ENCODE measurements around the gene SLC4A1. TPM values are rescaled to one million over a fixed set of nuclear protein-coding genes. Genes with fewer than 3 reads are reported as not detected.

The SLC4A1 gene
- total RNA-seq, 1 experiment from 2014 or later = not detected

DNA sequence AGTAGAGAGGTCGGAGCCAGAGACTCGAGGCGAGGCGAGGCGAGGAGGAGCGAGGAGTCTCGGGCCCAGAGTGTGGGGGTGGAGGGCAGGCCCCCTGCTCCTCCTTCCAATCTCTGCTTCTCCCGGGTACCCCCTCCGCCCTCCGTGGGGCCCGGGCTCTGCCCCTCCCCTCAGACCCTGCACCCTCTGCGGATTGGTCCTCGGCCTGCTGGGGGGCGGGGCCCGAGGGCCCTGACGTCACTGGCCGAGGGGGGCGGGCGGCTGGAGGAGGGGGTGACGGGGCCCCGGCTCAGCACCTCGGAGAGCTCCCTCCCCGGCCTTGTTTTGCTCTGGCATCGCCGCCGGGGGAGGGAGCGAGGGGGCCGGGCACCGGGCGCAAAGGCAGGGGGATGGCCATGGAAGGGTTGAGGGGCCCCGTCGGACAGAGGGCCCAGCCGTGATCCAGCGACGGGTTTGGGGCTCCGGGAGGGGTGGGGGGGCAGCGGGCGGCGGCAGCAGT lies 40.4 kb upstream of the SLC4A1 start, which contains the start of gene RUNDC3A (continued):
- TF ChIP-seq, protein P1, sequence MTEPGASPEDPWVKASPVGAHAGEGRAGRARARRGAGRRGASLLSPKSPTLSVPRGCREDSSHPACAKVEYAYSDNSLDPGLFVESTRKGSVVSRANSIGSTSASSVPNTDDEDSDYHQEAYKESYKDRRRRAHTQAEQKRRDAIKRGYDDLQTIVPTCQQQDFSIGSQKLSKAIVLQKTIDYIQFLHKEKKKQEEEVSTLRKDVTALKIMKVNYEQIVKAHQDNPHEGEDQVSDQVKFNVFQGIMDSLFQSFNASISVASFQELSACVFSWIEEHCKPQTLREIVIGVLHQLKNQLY (CRISPR knock-in tag; IDR thresholded peaks at IDR 0.05) = no peak
- no peak for TF ChIP-seq SMAD3 (CRISPR knock-in tag; IDR thresholded peaks at IDR 0.05; ENCODE audit: borderline replicate concordance)
- peak; percentile 89 for TF ChIP-seq SP1 (CRISPR knock-in tag; conservative IDR thresholded peaks at IDR 0.05)
- TF ChIP-seq, protein P2, sequence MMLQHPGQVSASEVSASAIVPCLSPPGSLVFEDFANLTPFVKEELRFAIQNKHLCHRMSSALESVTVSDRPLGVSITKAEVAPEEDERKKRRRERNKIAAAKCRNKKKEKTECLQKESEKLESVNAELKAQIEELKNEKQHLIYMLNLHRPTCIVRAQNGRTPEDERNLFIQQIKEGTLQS (CRISPR knock-in tag; conservative IDR thresholded peaks at IDR 0.05) = no peak
- peak; percentile 62; the same call in 1 of the 2 replicates for TF ChIP-seq ZNF263 (CRISPR knock-in tag; IDR thresholded peaks at IDR 0.05; ENCODE audit: low read depth)
- no peak for TF ChIP-seq HMGA2 (CRISPR knock-in tag; IDR thresholded peaks at IDR 0.05)

DNA sequence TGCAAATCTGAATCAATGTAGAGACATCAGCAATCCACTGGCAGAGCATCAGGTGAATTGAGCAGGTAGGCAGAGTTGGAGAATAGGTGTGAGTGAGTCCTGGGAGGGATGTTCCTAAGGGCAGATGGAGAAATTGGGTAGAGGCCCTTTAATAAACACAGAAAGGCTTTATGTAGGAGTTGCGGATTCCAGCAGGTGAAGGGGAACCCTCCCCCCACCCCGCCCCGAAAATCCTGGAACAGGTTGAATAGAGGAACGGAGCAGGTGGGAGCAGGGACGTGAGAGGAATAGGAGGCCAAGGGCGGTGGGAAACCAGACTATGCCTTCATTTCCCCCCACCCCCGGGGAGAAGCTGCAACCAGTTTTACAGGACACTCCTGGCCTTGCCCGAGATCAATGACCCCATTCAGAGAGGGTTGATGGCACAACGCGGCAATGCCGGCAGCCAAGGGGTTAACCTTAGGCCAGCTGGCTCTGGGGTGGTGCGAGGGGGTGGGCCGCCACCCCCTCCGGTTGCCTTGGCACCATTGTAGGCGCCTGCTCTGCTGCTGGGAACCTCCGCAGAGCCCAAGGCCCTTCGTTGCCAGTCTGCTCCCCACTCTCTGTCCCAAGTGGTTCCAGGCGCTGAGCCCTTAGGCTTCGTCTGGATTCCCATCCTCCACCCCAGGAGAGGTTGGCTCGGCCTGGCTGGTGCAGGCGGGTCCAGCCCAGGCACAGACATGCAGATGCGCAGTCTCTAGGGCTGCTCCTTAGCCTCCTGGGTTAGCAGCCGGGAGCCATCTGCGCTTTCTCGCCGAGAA lies 39.7 kb upstream of the SLC4A1 start:
- peaks cover 3% of the 10 kb centered on the region for H3K27me3 Mint-ChIP-seq (ENCODE audit: low read depth)
- ChIA-PET CTCF (interaction anchor here (0.9 to 2.5 kb wide), 15 partner anchors 9 to 249 kb away, joined by 3 to 20 read pairs (median 6); partner anchors contain the start of genes FAM171A2, FZD2, GRN and SLC25A39), POLR2A (interaction anchor here (0.6 to 1.0 kb wide), 6 partner anchors 9 to 86 kb away, joined by 3 to 6 read pairs (median 3); no protein-coding TSS in a partner anchor)
- ATAC-seq (peak; percentile 75), DNase-seq (ENCODE audit: low spot score) (peak; percentile 76)
- peak overlapping the region; percentile 10; the same call in 1 of the 2 replicates for H3K27ac Mint-ChIP-seq
- peaks cover 4% of the 10 kb centered on the region; the same call in 1 of the 2 replicates for H3K36me3 Mint-ChIP-seq
- peaks cover 35% of the 10 kb centered on the region for H3K4me1 Mint-ChIP-seq
- peak overlapping the region; percentile 69 for H3K4me3 Mint-ChIP-seq
- H3K9me3 Mint-ChIP-seq = no peaks in the 10 kb centered on the region
- TF ChIP-seq JUN (CRISPR knock-in tag; IDR thresholded peaks at IDR 0.05) (no peak), SP1 (CRISPR knock-in tag; conservative IDR thresholded peaks at IDR 0.05) (peak; percentile 56), RORB (CRISPR knock-in tag; IDR thresholded peaks at IDR 0.05) (no peak), NR3C1 (CRISPR knock-in tag; conservative IDR thresholded peaks at IDR 0.05; ENCODE audit: low read depth) (no peak), KAT7 (CRISPR knock-in tag; IDR thresholded peaks at IDR 0.05; ENCODE audit: borderline replicate concordance) (peak; percentile 72; the same call in 1 of the 2 replicates), ETV6 (CRISPR knock-in tag; IDR thresholded peaks at IDR 0.05) (0 out of 2 replicates have a peak, but pooled peaks have one; percentile 9), FOXK1 (CRISPR knock-in tag; IDR thresholded peaks at IDR 0.05) (0 out of 2 replicates have a peak, but pooled peaks have one; percentile 15), ESRRA (CRISPR knock-in tag; IDR thresholded peaks at IDR 0.05; ENCODE audit: borderline replicate concordance) (0 out of 2 replicates have a peak, but pooled peaks have one; percentile 52), TEAD1 (CRISPR knock-in tag; IDR thresholded peaks at IDR 0.05) (no peak)
- TF ChIP-seq, protein P3, sequence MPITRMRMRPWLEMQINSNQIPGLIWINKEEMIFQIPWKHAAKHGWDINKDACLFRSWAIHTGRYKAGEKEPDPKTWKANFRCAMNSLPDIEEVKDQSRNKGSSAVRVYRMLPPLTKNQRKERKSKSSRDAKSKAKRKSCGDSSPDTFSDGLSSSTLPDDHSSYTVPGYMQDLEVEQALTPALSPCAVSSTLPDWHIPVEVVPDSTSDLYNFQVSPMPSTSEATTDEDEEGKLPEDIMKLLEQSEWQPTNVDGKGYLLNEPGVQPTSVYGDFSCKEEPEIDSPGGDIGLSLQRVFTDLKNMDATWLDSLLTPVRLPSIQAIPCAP (CRISPR knock-in tag; IDR thresholded peaks at IDR 0.05) = 0 out of 2 replicates have a peak, but pooled peaks have one; percentile 6
- TF ChIP-seq, protein P4, sequence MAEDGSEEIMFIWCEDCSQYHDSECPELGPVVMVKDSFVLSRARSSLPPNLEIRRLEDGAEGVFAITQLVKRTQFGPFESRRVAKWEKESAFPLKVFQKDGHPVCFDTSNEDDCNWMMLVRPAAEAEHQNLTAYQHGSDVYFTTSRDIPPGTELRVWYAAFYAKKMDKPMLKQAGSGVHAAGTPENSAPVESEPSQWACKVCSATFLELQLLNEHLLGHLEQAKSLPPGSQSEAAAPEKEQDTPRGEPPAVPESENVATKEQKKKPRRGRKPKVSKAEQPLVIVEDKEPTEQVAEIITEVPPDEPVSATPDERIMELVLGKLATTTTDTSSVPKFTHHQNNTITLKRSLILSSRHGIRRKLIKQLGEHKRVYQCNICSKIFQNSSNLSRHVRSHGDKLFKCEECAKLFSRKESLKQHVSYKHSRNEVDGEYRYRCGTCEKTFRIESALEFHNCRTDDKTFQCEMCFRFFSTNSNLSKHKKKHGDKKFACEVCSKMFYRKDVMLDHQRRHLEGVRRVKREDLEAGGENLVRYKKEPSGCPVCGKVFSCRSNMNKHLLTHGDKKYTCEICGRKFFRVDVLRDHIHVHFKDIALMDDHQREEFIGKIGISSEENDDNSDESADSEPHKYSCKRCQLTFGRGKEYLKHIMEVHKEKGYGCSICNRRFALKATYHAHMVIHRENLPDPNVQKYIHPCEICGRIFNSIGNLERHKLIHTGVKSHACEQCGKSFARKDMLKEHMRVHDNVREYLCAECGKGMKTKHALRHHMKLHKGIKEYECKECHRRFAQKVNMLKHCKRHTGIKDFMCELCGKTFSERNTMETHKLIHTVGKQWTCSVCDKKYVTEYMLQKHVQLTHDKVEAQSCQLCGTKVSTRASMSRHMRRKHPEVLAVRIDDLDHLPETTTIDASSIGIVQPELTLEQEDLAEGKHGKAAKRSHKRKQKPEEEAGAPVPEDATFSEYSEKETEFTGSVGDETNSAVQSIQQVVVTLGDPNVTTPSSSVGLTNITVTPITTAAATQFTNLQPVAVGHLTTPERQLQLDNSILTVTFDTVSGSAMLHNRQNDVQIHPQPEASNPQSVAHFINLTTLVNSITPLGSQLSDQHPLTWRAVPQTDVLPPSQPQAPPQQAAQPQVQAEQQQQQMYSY (CRISPR knock-in tag; IDR thresholded peaks at IDR 0.05) = peak; percentile 66
- TF ChIP-seq, protein P5, sequence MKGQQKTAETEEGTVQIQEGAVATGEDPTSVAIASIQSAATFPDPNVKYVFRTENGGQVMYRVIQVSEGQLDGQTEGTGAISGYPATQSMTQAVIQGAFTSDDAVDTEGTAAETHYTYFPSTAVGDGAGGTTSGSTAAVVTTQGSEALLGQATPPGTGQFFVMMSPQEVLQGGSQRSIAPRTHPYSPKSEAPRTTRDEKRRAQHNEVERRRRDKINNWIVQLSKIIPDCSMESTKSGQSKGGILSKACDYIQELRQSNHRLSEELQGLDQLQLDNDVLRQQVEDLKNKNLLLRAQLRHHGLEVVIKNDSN (CRISPR knock-in tag; IDR thresholded peaks at IDR 0.05) = no peak
- TF ChIP-seq, protein P6, sequence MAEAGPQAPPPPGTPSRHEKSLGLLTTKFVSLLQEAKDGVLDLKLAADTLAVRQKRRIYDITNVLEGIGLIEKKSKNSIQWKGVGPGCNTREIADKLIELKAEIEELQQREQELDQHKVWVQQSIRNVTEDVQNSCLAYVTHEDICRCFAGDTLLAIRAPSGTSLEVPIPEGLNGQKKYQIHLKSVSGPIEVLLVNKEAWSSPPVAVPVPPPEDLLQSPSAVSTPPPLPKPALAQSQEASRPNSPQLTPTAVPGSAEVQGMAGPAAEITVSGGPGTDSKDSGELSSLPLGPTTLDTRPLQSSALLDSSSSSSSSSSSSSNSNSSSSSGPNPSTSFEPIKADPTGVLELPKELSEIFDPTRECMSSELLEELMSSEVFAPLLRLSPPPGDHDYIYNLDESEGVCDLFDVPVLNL (CRISPR knock-in tag; IDR thresholded peaks at IDR 0.05; ENCODE audit: borderline replicate concordance, low read depth) = 0 out of 2 replicates have a peak, but pooled peaks have one; percentile 24
- TF ChIP-seq, protein P7, sequence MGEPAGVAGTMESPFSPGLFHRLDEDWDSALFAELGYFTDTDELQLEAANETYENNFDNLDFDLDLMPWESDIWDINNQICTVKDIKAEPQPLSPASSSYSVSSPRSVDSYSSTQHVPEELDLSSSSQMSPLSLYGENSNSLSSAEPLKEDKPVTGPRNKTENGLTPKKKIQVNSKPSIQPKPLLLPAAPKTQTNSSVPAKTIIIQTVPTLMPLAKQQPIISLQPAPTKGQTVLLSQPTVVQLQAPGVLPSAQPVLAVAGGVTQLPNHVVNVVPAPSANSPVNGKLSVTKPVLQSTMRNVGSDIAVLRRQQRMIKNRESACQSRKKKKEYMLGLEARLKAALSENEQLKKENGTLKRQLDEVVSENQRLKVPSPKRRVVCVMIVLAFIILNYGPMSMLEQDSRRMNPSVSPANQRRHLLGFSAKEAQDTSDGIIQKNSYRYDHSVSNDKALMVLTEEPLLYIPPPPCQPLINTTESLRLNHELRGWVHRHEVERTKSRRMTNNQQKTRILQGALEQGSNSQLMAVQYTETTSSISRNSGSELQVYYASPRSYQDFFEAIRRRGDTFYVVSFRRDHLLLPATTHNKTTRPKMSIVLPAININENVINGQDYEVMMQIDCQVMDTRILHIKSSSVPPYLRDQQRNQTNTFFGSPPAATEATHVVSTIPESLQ (CRISPR knock-in tag; IDR thresholded peaks at IDR 0.05) = no peak
- TF ChIP-seq, protein P8, sequence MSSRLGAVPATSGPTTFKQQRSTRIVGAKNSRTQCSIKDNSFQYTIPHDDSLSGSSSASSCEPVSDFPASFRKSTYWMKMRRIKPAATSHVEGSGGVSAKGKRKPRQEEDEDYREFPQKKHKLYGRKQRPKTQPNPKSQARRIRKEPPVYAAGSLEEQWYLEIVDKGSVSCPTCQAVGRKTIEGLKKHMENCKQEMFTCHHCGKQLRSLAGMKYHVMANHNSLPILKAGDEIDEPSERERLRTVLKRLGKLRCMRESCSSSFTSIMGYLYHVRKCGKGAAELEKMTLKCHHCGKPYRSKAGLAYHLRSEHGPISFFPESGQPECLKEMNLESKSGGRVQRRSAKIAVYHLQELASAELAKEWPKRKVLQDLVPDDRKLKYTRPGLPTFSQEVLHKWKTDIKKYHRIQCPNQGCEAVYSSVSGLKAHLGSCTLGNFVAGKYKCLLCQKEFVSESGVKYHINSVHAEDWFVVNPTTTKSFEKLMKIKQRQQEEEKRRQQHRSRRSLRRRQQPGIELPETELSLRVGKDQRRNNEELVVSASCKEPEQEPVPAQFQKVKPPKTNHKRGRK (CRISPR knock-in tag; IDR thresholded peaks at IDR 0.05; ENCODE audit: borderline replicate concordance) = no peak
- TF ChIP-seq, protein P9, sequence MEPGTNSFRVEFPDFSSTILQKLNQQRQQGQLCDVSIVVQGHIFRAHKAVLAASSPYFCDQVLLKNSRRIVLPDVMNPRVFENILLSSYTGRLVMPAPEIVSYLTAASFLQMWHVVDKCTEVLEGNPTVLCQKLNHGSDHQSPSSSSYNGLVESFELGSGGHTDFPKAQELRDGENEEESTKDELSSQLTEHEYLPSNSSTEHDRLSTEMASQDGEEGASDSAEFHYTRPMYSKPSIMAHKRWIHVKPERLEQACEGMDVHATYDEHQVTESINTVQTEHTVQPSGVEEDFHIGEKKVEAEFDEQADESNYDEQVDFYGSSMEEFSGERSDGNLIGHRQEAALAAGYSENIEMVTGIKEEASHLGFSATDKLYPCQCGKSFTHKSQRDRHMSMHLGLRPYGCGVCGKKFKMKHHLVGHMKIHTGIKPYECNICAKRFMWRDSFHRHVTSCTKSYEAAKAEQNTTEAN (CRISPR knock-in tag; IDR thresholded peaks at IDR 0.05) = no peak
